ENCODE data around the gene ATP8B4.

DNA sequence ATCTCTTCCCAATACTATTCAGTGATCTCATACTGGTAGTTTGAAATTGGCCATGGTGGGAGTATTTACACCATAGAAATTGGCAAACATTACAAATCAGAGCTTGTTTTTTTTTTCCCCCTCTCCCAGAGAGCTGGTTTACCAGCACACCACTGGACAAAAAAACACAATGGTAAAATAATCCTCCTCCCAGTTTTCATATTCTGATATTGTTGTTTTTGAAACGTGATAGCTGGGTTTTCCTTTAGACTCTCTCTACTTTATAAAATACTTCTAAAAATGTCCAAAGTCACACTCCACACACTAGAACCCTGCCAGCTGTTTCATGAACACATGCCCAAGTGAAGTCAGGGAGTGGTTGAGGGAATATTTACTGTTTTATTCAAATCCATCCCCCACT, 310.7 kb downstream of the ATP8B4 start:
- TF ChIP-seq, protein P1, sequence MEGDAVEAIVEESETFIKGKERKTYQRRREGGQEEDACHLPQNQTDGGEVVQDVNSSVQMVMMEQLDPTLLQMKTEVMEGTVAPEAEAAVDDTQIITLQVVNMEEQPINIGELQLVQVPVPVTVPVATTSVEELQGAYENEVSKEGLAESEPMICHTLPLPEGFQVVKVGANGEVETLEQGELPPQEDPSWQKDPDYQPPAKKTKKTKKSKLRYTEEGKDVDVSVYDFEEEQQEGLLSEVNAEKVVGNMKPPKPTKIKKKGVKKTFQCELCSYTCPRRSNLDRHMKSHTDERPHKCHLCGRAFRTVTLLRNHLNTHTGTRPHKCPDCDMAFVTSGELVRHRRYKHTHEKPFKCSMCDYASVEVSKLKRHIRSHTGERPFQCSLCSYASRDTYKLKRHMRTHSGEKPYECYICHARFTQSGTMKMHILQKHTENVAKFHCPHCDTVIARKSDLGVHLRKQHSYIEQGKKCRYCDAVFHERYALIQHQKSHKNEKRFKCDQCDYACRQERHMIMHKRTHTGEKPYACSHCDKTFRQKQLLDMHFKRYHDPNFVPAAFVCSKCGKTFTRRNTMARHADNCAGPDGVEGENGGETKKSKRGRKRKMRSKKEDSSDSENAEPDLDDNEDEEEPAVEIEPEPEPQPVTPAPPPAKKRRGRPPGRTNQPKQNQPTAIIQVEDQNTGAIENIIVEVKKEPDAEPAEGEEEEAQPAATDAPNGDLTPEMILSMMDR (conservative IDR thresholded peaks at IDR 0.05; ENCODE audit: low read depth, low read length) = no peak
- TF ChIP-seq EZH2 (IDR thresholded peaks at IDR 0.05; ENCODE audit: low read length, unreplicated experiment) (no peak), EZH2phosphoT487 (IDR thresholded peaks at IDR 0.05; ENCODE audit: borderline replicate concordance, low read length) (no peak)

Measured in PC-3 (cell line).